ENCODE measurements around the gene PID1. TPM values are rescaled to one million over a fixed set of nuclear protein-coding genes. Genes with fewer than 3 reads are reported as not detected.

PID1 gene
- total RNA-seq, 1 experiment from 2014 or later, result 2.9 TPM

DNA sequence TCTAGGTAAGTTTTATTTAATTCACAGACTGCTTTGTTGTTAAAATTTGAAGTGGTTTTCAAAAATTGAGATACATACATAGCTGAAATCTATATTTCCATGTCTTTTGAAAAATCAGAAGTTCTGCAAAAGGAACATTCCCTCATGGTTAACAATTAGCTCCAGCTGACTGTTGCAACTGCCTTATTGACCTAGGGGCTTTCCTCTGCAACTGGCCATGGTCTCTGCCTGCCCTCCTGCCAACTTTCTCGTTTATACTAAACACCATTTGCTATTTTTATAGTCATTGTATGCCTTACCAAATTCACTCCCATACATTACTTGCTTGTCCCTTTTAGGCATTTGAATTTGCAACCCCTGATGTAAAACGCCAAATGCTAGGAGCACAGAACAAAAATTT lies 107.2 kb downstream of the PID1 start:
- H3K4me1 ChIP-seq (ENCODE audit: control insufficient read depth, insufficient read depth, low read length), result no peaks in the 10 kb centered on the region; the same call in 1 of the 2 replicates
- in situ Hi-C loops (cut with HindIII; ENCODE audit: low pct_unique_long_range_greater_than_20kb, low sequenced_read_pairs) (no loop called here), intact Hi-C loops (cut with micrococcal nuclease; ENCODE audit: unreplicated experiment) (no loop called here)
- no peak overlapping the region for H3K27ac ChIP-seq (ENCODE audit: low read length)
- TF ChIP-seq POLR2AphosphoS5 (IDR thresholded peaks at IDR 0.05; ENCODE audit: low read depth, low read length), result no peak
- TF ChIP-seq TCF7L2 (IDR thresholded peaks at IDR 0.05; ENCODE audit: low read depth, low read length), result no peak
- TF ChIP-seq CTCF (IDR thresholded peaks at IDR 0.05), result no peak
- POLR2A ChIA-PET, result no interaction called here
- no peaks in the 10 kb centered on the region for H3K9me3 ChIP-seq (ENCODE audit: control insufficient read depth, insufficient read depth, low read depth, low read length)
- no peak overlapping the region for H3K4me3 ChIP-seq (ENCODE audit: low read depth in 2 of 2, low read length in 2 of 2)
- DNase-seq (ENCODE audit: low read depth, low spot score), result no peak
- CTCF ChIA-PET, result no interaction called here
- BruUV-seq (replicated peaks), result no TSS peak
- H3K36me3 ChIP-seq (ENCODE audit: control insufficient read depth, insufficient read depth, low read length), result no peaks in the 10 kb centered on the region
- H3K27me3 ChIP-seq (ENCODE audit: control insufficient read depth, insufficient read depth, low read length), result no peaks in the 10 kb centered on the region
- no peak for ATAC-seq

DNA sequence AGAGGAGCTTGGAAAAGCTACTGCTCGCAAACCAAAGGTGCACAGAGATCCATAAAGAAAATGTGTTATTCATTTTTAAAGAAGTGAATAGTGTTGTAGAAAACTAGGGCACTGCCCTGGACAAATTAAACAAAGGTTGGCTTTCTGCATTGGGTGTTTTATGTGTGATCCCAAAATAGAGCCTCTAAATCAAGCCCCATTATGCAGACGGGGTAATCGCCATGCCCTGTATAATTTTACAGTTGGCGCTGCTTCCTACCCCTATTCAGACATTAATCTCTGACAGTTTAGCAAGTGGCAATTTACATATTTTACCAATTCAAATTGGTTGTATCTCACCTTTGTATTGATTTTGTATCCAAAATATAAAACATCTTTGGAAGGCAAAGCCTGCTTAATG lies 109.1 kb downstream of the PID1 start:
- H3K4me3 ChIP-seq (ENCODE audit: low read depth in 2 of 2, low read length in 2 of 2), result no peak overlapping the region
- H3K9me3 ChIP-seq (ENCODE audit: control insufficient read depth, insufficient read depth, low read depth, low read length), result no peaks in the 10 kb centered on the region
- BruUV-seq (replicated peaks), result no TSS peak
- no peaks in the 10 kb centered on the region for H3K27me3 ChIP-seq (ENCODE audit: control insufficient read depth, insufficient read depth, low read length)
- no peak for ATAC-seq
- ChIA-PET CTCF (no interaction called here), POLR2A (no interaction called here)
- intact Hi-C loops (cut with micrococcal nuclease; ENCODE audit: unreplicated experiment), result no loop called here
- no peak for DNase-seq (ENCODE audit: low read depth, low spot score)
- no peak for TF ChIP-seq TCF7L2 (IDR thresholded peaks at IDR 0.05; ENCODE audit: low read depth, low read length)
- H3K27ac ChIP-seq (ENCODE audit: low read length), result no peak overlapping the region
- in situ Hi-C loops (cut with HindIII; ENCODE audit: low pct_unique_long_range_greater_than_20kb, low sequenced_read_pairs), result no loop called here
- no peaks in the 10 kb centered on the region; the same call in 1 of the 2 replicates for H3K4me1 ChIP-seq (ENCODE audit: control insufficient read depth, insufficient read depth, low read length)
- no peaks in the 10 kb centered on the region for H3K36me3 ChIP-seq (ENCODE audit: control insufficient read depth, insufficient read depth, low read length)

DNA sequence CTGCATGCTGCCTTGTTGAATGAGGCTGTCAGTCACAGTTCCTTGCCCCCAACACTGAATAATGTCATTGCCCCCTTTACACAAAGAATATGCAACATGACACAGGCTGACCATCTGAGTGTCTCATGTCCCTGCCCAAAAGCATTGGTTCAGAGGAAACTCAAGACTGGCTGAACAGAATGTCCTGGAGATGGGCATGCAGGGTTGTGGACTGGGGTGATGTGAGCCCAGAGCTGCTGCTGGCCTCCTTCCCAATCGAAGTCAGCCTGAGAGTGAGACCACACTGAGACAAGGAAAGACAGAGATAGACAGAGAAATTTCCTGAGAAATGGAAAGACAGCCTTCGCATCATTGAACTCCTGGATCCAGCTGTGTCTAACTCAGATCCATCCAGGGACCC lies 110.1 kb downstream of the PID1 start:
- in situ Hi-C loops (cut with HindIII; ENCODE audit: low pct_unique_long_range_greater_than_20kb, low sequenced_read_pairs) (no loop called here), intact Hi-C loops (cut with micrococcal nuclease; ENCODE audit: unreplicated experiment) (no loop called here)
- Histone ChIP-seq H3K4me1 (ENCODE audit: control insufficient read depth, insufficient read depth, low read length) (no peaks in the 10 kb centered on the region; the same call in 1 of the 2 replicates), H3K4me3 (ENCODE audit: low read depth in 2 of 2, low read length in 2 of 2) (no peak overlapping the region), H3K27ac (ENCODE audit: low read length) (no peak overlapping the region), H3K9me3 (ENCODE audit: control insufficient read depth, insufficient read depth, low read depth, low read length) (no peaks in the 10 kb centered on the region), H3K27me3 (ENCODE audit: control insufficient read depth, insufficient read depth, low read length) (no peaks in the 10 kb centered on the region), H3K36me3 (ENCODE audit: control insufficient read depth, insufficient read depth, low read length) (no peaks in the 10 kb centered on the region)
- ChIA-PET POLR2A (no interaction called here), CTCF (no interaction called here)
- ATAC-seq (no peak), DNase-seq (ENCODE audit: low read depth, low spot score) (no peak)
- TF ChIP-seq REST (IDR thresholded peaks at IDR 0.05; ENCODE audit: insufficient read depth in 1 of 2, low read depth in 2 of 2, low read length in 1 of 2) (no peak), CTCF (IDR thresholded peaks at IDR 0.05) (no peak), SIN3A (IDR thresholded peaks at IDR 0.05; ENCODE audit: borderline replicate concordance, insufficient read depth, low read depth, low read length) (no peak), TCF7L2 (IDR thresholded peaks at IDR 0.05; ENCODE audit: low read depth, low read length) (no peak), POLR2AphosphoS5 (IDR thresholded peaks at IDR 0.05; ENCODE audit: low read depth, low read length) (no peak)
- no TSS peak for BruUV-seq (replicated peaks)

Measured in Panc1 (cell line).